ENCODE measurements around the gene SDK2. TPM values are rescaled to one million over a fixed set of nuclear protein-coding genes. Genes with fewer than 3 reads are reported as not detected.

SDK2 gene
- total and polyA plus RNA-seq, 2 of the 8 experiments (the other 6 are each of a cell fraction or from before 2014, with no cell fraction given) = 3.9 to 4.1 TPM

GRCh38 chr17:73568934-73569333 lies 75.3 kb downstream of the SDK2 start:
- H3K4me2 ChIP-seq (ENCODE audit: insufficient read depth in 1 of 2, low read depth in 2 of 2, low read length in 2 of 2) = no peak overlapping the region
- peaks cover 1% of the 10 kb centered on the region; the same call in 1 of the 2 replicates for H3K79me1 ChIP-seq (ENCODE audit: low read depth, low read length)
- H3K23ac ChIP-seq (ENCODE audit: insufficient read length) = no peak overlapping the region
- no peak overlapping the region for H3K27ac ChIP-seq (ENCODE audit: low read depth, low read length)
- H2BK12ac ChIP-seq (ENCODE audit: low read depth, low read length) = peak overlapping the region; percentile 55; the same call in 1 of the 2 replicates
- H2BK120ac ChIP-seq (replicated peaks; ENCODE audit: low read depth, low read length) = no peak overlapping the region
- peak overlapping the region; percentile 36 for H3K18ac ChIP-seq (ENCODE audit: extremely low read depth, low read length)
- FAIRE-seq (no peak), DNase-seq (ENCODE audit: low read depth in 1 of 2, low spot score in 2 of 2) (no peak)
- no peaks in the 10 kb centered on the region for H3K23me2 ChIP-seq (ENCODE audit: low read depth, low read length)
- no peak overlapping the region for H4K5ac ChIP-seq (ENCODE audit: insufficient read length, low read depth, low read length)
- no peak overlapping the region for H3K56ac ChIP-seq (replicated peaks; ENCODE audit: insufficient read length, low read depth, low read length)
- no peak overlapping the region for H4K8ac ChIP-seq (ENCODE audit: extremely low read depth, insufficient read depth, low read length)
- TF ChIP-seq KDM1A (IDR thresholded peaks at IDR 0.05; ENCODE audit: borderline replicate concordance, low read length) = peak; percentile 65; the same call in 1 of the 2 replicates
- no peak for TF ChIP-seq POU5F1 (IDR thresholded peaks at IDR 0.05; ENCODE audit: low read depth, low read length)
- no peaks in the 10 kb centered on the region for H4K20me1 ChIP-seq (replicated peaks in 1 of 2; ENCODE audit: control insufficient read depth in 1 of 2, insufficient read depth in 2 of 2, low read length in 2 of 2)
- no peak overlapping the region for H3K14ac ChIP-seq (ENCODE audit: insufficient read length)
- H2BK15ac ChIP-seq (ENCODE audit: low read length) = no peak overlapping the region
- no peak overlapping the region; the same call in 1 of the 2 replicates for H2AK5ac ChIP-seq (ENCODE audit: low read depth, low read length)
- POLR2A ChIA-PET (ENCODE audit: partially characterized antibody) = no interaction called here
- H3K4ac ChIP-seq (replicated peaks; ENCODE audit: insufficient read length, low read depth, low read length) = no peak overlapping the region
- CTCF ChIA-PET (ENCODE audit: partially characterized antibody) = interaction anchor here (0.6 to 2.2 kb wide), 7 partner anchors 10 to 861 kb away, joined by 3 to 13 read pairs (median 4); no protein-coding TSS in a partner anchor
- H3K4me1 ChIP-seq (replicated peaks in 1 of 4; ENCODE audit: control insufficient read depth in 3 of 4, insufficient read depth in 4 of 4, low read length in 3 of 4) = peaks cover 13 to 34% (median 19%) of the 10 kb centered on the region in 4 experiments
- H2BK20ac ChIP-seq (ENCODE audit: low read length) = peak overlapping the region; percentile 90; the same call in 1 of the 2 replicates
- H3K79me2 ChIP-seq (ENCODE audit: control insufficient read depth in 1 of 2, insufficient read depth in 2 of 2, low read length in 2 of 2) = no peaks in the 10 kb centered on the region
- peak overlapping the region; percentile 32 for H4K91ac ChIP-seq (replicated peaks; ENCODE audit: insufficient read length, low read length)
- no peak overlapping the region for H3K9ac ChIP-seq (replicated peaks in 1 of 4; ENCODE audit: extremely low read depth in 1 of 4, low read depth in 3 of 4, low read length in 3 of 4)
- H3K36me3 ChIP-seq (ENCODE audit: control insufficient read depth in 2 of 4, insufficient read depth in 4 of 4, low read length in 3 of 4) = no peaks in the 10 kb centered on the region
- 71% methylated on average over 2 of the region's 3 CpGs; no CpG with 5 or more reads in 1 of the 2 experiments for WGBS, 2 experiments (ENCODE audit: extremely low coverage in 1 of 2, insufficient coverage in 1 of 2, insufficient read length in 1 of 2, insufficient replicate concordance in 2 of 2, low coverage in 1 of 2, low lambda C conversion rate in 2 of 2, missing lambda C conversion rate in 1 of 2)
- no peak overlapping the region for H2AFZ ChIP-seq (ENCODE audit: low read length)
- no peaks in the 10 kb centered on the region for H3K9me3 ChIP-seq (ENCODE audit: insufficient read depth in 2 of 2, low read depth in 1 of 2, low read length in 1 of 2)
- no peak overlapping the region for H3K4me3 ChIP-seq (ENCODE audit: extremely low read depth in 1 of 4, insufficient read depth in 2 of 4, low read depth in 3 of 4, low read length in 4 of 4)
- H3K27me3 ChIP-seq (replicated peaks in 1 of 4; ENCODE audit: control insufficient read depth in 3 of 4, extremely low read depth in 1 of 4, insufficient read depth in 3 of 4, low read length in 3 of 4) = no peaks in the 10 kb centered on the region
- no peak overlapping the region for H2BK5ac ChIP-seq (ENCODE audit: low read depth, low read length)
